HFF-Myc (cell line): Measurements from ENCODE around the gene TBC1D8.
A peak's percentile ranks its signal among the peaks of the same experiment; 100 is the strongest.

Source experiments
- DNase-seq: peaks from one replicate; pipeline ENCODE4 v3.0.0-alpha.2; 2011; ENCODE audit warnings: low read depth; ENCODE audit errors: extremely low read depth
- H3K4me3 ChIP-seq: replicated peaks from 2 replicates; pipeline ENCODE4 v1.5.1; 2011; ENCODE audit warnings: low read depth, mild to moderate bottlenecking, control low read depth, low read length
- TF ChIP-seq, protein P1 (sequence below): IDR thresholded peaks from 2 replicates; pipeline ENCODE4 v1.5.1; 2012; ENCODE audit warnings: mild to moderate bottlenecking, low read depth, low read length, control low read depth; ENCODE audit errors: missing control alignments

Gene TBC1D8

GRCh38 chr2:101125374-101125773, 25.8 kb downstream of the TBC1D8 start:
- DNase-seq: no peak
- TF ChIP-seq, protein P1, sequence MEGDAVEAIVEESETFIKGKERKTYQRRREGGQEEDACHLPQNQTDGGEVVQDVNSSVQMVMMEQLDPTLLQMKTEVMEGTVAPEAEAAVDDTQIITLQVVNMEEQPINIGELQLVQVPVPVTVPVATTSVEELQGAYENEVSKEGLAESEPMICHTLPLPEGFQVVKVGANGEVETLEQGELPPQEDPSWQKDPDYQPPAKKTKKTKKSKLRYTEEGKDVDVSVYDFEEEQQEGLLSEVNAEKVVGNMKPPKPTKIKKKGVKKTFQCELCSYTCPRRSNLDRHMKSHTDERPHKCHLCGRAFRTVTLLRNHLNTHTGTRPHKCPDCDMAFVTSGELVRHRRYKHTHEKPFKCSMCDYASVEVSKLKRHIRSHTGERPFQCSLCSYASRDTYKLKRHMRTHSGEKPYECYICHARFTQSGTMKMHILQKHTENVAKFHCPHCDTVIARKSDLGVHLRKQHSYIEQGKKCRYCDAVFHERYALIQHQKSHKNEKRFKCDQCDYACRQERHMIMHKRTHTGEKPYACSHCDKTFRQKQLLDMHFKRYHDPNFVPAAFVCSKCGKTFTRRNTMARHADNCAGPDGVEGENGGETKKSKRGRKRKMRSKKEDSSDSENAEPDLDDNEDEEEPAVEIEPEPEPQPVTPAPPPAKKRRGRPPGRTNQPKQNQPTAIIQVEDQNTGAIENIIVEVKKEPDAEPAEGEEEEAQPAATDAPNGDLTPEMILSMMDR: no peak
- no peak overlapping the region for H3K4me3 ChIP-seq

GRCh38 chr2:101124643-101125366, 26.4 kb downstream of the TBC1D8 start:
- TF ChIP-seq, protein P1: no peak
- peak; percentile 79 for DNase-seq
- H3K4me3 ChIP-seq: no peak overlapping the region

GRCh38 chr2:101123795-101124471, 27.2 kb downstream of the TBC1D8 start:
- no peak overlapping the region for H3K4me3 ChIP-seq
- TF ChIP-seq, protein P1: no peak
- no peak for DNase-seq

DNA sequence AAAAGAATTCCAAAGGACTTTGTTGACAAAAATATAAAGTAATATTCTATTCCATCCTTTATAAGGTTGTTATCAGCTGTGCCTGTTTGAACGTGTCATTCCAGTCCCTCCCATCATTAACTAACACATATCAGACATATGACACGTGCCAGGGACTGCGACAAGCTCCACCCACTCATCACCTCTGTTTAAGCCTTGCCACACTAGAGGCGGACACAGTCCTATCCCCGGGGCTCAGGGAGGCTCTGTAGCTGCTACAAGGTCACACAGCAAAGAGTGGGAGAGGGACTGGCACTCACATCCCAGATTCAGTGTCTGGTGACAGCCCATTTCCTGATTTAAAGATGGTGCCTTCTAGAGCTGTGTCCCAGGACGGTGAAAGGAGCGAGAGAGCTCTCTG, 30.0 kb downstream of the TBC1D8 start:
- H3K4me3 ChIP-seq: no peak overlapping the region
- DNase-seq: no peak
- TF ChIP-seq, protein P1: no peak

DNA sequence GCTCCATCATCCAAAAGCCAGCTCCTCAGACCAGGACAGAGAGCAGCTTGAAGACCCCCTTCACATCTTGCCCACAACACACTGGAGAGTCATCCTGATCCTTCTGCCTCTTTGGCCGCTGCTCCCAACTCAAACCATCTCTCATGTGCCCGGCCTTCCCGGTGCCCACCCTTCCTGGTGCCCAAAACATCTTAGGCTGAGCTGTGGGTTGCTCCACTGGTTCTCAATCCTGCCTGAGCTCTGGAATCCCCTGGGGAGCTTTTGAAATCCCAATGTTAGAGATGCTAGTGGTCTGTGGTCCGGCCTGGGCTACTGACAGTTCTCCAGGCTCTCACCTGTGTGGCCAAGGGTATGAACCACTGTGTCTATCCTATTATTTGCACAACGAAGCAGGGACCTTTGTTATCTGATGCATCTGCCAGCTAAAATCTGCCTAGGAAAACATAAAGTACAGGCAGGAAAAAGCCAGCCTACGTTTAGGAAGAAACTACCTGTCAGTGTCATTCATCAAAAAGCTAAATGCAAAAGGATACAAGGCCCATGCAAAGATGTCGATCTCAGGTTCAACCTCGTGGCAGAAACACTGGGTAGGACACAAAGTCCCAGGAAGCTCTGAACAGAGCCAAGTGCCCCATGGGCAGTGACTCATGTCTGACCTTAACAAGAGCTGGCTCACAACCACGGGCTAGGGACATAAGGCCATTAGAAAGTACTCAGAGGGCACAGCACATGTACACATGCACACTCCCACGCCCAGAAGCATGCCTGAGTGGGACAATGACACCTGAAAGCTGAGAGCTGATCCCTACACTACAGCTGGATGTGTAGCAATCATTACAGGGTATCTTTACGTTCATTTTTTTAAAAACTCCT, 30.8 kb downstream of the TBC1D8 start:
- DNase-seq: peak; percentile 57
- TF ChIP-seq, protein P1: no peak
- no peak overlapping the region for H3K4me3 ChIP-seq

GRCh38 chr2:101119431-101119830, 31.8 kb downstream of the TBC1D8 start:
- no peak for DNase-seq
- H3K4me3 ChIP-seq: no peak overlapping the region
- TF ChIP-seq, protein P1: no peak
